Activated T-cell treated with anti-CD3 and anti-CD28 coated beads, Interleukin-2, amount 50 U/mL, for 72 hours (primary cell): Measurements from ENCODE around the gene MARF1. TPM values are rescaled to one million over a fixed set of nuclear protein-coding genes. Genes with fewer than 3 reads are reported as not detected.
"Not testable (repeated sequence)": the region's sequence is repeated elsewhere in the genome, so short reads cannot be mapped to it uniquely, and the experiment has no call there.

Experiments
- ATAC-seq, 2 donors: fragments of 150-1000 bp; cut with Tn5 transposase; replicated peaks in 1 of 2; 2 replicates each; pipeline ENCODE4 v1.10.0; 2021; ENCODE audit warnings: moderate library complexity in 2 of 2, mild to moderate bottlenecking in 1 of 2
- DNase-seq, 2 donors: peaks; one replicate each; pipeline ENCODE4 v3.0.0; 2021 to 2022; ENCODE audit warnings: mixed read lengths in 1 of 2
- H3K27ac Mint-ChIP-seq: one replicate; pipeline ENCODE4 v1.8.0; 2022; ENCODE audit warnings: mild to moderate bottlenecking, moderate library complexity, mixed read lengths
- H3K27me3 Mint-ChIP-seq: one replicate; pipeline ENCODE4 v1.8.0; 2022; ENCODE audit warnings: low read depth, mixed read lengths
- H3K36me3 Mint-ChIP-seq, 2 donors: one replicate each; pipeline ENCODE4 v1.8.0; 2022; ENCODE audit warnings: mixed read lengths in 2 of 2, mild to moderate bottlenecking in 1 of 2; ENCODE audit not compliant: insufficient read depth in 2 of 2
- H3K4me1 Mint-ChIP-seq: one replicate; pipeline ENCODE4 v1.8.0; 2022; ENCODE audit warnings: low read depth, mixed read lengths
- H3K4me3 Mint-ChIP-seq, 2 donors: one replicate each; pipeline ENCODE4 v1.8.0; 2022; ENCODE audit warnings: mild to moderate bottlenecking in 2 of 2, mixed read lengths in 2 of 2, moderate library complexity in 2 of 2
- H3K9me3 Mint-ChIP-seq, 2 donors: one replicate each; pipeline ENCODE4 v1.8.0; 2022; ENCODE audit warnings: mixed read lengths in 2 of 2
- total RNA-seq, 2 donors: library from RNA; stranded (reverse); gene quantifications; one replicate each; pipeline ENCODE4 v1.2.3, GENCODE V29; 2022

Gene MARF1
- total RNA-seq, 2 donors from 2014 or later: 74.3 TPM

DNA sequence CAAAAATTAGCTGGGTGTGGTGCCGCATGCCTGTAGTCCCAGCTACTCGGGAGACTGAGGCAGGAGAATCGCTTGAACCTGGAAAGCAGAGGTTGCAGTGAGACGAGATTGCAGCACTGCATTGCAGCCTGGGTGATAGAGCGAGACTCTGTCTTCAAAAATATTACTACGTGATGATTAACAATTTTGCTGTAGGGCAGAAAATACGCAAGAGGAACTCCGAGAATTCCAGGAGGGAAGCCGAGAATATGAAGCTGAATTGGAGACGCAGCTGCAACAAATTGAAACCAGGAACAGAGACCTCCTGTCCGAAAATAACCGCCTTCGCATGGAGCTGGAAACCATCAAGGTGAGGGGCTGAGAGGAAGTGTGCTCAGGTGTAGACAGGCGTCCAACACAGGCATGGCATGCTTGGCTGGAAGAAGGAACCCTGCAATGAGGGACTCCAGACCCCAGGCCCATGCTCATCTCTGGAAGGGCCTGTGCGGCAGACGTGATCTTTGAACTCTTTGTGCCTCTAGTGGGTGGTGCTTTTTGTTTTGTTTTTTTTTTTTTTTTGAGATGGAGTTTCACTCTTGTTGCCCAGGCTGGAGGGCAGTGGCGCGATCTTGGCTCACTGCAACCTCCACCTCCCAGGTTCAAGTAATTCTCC is 24.3 kb upstream of the MARF1 start:
- Mint-ChIP-seq H3K27me3 (no peaks in the 10 kb centered on the region), H3K4me3 (no peak overlapping the region), H3K27ac (no peak overlapping the region), H3K4me1 (peaks cover 17% of the 10 kb centered on the region), H3K9me3 (no peaks in the 10 kb centered on the region), H3K36me3 (peaks cover 5 to 37% of the 10 kb centered on the region in 2 donors)
- DNase-seq: no peak
- no peak for ATAC-seq

GRCh38 chr16:15665107-15665506 is 22.2 kb upstream of the MARF1 start:
- Mint-ChIP-seq H3K36me3 (peaks cover 8 to 41% of the 10 kb centered on the region in 2 donors), H3K27ac (no peak overlapping the region), H3K9me3 (no peaks in the 10 kb centered on the region), H3K4me1 (peaks cover 27% of the 10 kb centered on the region), H3K27me3 (no peaks in the 10 kb centered on the region), H3K4me3 (no peak overlapping the region)
- ATAC-seq (no peak), DNase-seq (no peak)

DNA sequence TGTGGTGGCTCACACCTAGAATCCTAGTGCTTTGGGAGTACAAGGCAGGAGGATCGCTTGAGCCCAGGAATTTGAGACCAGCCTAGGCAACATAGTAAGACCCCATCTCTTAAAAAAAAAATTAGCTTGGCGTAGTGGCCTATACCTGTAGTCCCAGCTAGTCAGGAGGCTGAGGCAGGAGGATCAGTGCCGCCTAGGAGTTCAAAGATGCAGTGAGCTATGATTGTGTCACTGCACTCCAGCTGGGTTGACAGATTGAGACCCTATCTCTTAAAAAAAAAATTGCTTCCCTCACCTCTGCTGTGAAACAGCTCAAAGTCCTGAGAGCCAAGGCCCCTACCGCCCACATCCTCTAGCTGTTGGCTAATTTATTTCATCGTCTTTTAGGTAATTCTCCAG is 17.2 kb upstream of the MARF1 start:
- H3K36me3 Mint-ChIP-seq: peaks cover 9 to 28% of the 10 kb centered on the region in 2 donors
- no peak overlapping the region for H3K4me3 Mint-ChIP-seq

DNA sequence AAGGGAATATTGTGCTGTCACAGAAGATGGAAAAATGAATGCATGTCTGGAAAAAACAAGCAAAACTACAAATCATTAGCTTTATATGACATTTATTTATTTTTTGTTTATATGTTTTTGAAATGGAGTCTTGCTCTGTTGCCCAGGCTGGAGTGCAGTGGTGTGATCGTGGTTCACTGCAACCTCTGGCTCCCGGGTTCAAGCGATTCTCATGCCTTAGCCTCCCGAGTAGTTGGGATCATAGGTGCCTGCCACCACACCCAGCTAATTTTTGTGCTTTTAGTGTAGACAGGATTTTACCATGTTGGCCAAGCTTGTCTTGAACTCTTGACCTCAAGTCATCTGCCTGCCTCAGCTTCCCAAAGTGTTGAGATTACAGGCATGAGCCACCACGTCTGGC is 15.6 kb upstream of the MARF1 start:
- Mint-ChIP-seq H3K27me3 (no peaks in the 10 kb centered on the region), H3K4me1 (peaks cover 65% of the 10 kb centered on the region), H3K9me3 (no peaks in the 10 kb centered on the region), H3K36me3 (peaks cover 10 to 25% of the 10 kb centered on the region in 2 donors), H3K4me3 (peak overlapping the region; percentile 0 to 31), H3K27ac (peak overlapping the region; percentile 71)
- ATAC-seq (no peak), DNase-seq (no peak)

More for the DNA sequence above, 17.2 kb upstream of the MARF1 start:
- H3K27me3 Mint-ChIP-seq: no peaks in the 10 kb centered on the region
- H3K27ac Mint-ChIP-seq: peak overlapping the region; percentile 13
- DNase-seq (no peak), ATAC-seq (no peak)
- H3K4me1 Mint-ChIP-seq: peaks cover 65% of the 10 kb centered on the region
- no peaks in the 10 kb centered on the region for H3K9me3 Mint-ChIP-seq

GRCh38 chr16:15658149-15658548 is 15.2 kb upstream of the MARF1 start:
- ATAC-seq: peak in 1 of 2 donors; percentile 39
- peaks cover 13 to 22% of the 10 kb centered on the region in 2 donors for H3K36me3 Mint-ChIP-seq
- no peaks in the 10 kb centered on the region for H3K9me3 Mint-ChIP-seq
- H3K4me3 Mint-ChIP-seq: no peak overlapping the region
- H3K27me3 Mint-ChIP-seq: no peaks in the 10 kb centered on the region
- DNase-seq: no peak
- peaks cover 66% of the 10 kb centered on the region for H3K4me1 Mint-ChIP-seq
- H3K27ac Mint-ChIP-seq: peak overlapping the region; percentile 65

- DNase-seq, ATAC-seq, H3K27me3 Mint-ChIP-seq, H3K9me3 Mint-ChIP-seq, H3K27ac Mint-ChIP-seq, H3K4me3 Mint-ChIP-seq: not testable (repeated sequence)
- Mint-ChIP-seq H3K36me3 (peaks cover 10 to 17% of the 10 kb centered on the region in 2 donors), H3K4me1 (peaks cover 68% of the 10 kb centered on the region)
Measured at GRCh38 chr16:15655561-15655960, 12.6 kb upstream of the MARF1 start.

DNA sequence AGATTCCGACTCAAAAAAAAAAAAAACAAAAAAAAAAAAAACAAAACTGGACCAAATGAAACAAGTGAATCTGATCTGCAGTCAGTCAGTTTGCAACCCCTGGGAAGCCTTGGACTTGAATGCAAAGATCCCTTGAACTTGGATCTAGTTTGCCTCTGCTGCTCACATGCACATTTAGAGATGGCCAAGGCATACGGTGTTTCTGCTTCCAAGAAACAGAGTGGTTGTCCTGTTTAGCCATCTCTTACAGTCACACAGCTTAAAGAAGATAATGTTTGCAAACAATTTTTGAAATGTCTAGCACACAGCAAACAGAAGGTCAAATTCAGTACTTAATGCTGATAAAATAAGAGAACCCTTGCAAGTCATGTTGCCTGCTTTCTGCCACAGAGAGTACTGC is 11.6 kb upstream of the MARF1 start:
- H3K4me3 Mint-ChIP-seq: no peak overlapping the region
- H3K36me3 Mint-ChIP-seq: peaks cover 13 to 14% of the 10 kb centered on the region in 2 donors
- H3K9me3 Mint-ChIP-seq: no peaks in the 10 kb centered on the region
- no peaks in the 10 kb centered on the region for H3K27me3 Mint-ChIP-seq
- H3K27ac Mint-ChIP-seq: no peak overlapping the region
- peaks cover 60% of the 10 kb centered on the region for H3K4me1 Mint-ChIP-seq
- ATAC-seq (no peak), DNase-seq (no peak)

DNA sequence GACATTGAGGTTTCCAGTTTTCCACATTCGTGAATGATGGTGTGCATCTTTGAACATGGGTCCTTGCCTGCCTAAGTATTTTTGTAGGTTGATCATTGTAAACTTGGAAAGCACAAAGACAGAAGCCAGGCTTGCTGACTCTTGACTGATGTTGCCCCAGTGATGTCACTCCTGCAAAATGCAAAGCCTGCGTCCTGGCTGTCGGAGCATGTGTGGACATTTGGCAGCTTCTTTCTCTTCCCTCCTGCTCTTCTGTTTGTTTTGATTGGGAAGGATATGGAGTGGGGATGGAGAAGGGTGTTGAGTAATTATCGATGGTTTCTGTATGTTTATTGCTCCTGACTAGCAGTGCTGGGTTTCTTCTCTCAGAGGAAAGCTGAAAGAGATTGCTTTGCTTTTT is 10.3 kb upstream of the MARF1 start:
- Mint-ChIP-seq H3K4me1 (peaks cover 53% of the 10 kb centered on the region), H3K36me3 (peaks cover 13 to 14% of the 10 kb centered on the region in 2 donors), H3K27ac (peak overlapping the region; percentile 65), H3K4me3 (peak overlapping the region; percentile 94 to 95), H3K27me3 (no peaks in the 10 kb centered on the region), H3K9me3 (no peaks in the 10 kb centered on the region)
- no peak for ATAC-seq
- no peak for DNase-seq

DNA sequence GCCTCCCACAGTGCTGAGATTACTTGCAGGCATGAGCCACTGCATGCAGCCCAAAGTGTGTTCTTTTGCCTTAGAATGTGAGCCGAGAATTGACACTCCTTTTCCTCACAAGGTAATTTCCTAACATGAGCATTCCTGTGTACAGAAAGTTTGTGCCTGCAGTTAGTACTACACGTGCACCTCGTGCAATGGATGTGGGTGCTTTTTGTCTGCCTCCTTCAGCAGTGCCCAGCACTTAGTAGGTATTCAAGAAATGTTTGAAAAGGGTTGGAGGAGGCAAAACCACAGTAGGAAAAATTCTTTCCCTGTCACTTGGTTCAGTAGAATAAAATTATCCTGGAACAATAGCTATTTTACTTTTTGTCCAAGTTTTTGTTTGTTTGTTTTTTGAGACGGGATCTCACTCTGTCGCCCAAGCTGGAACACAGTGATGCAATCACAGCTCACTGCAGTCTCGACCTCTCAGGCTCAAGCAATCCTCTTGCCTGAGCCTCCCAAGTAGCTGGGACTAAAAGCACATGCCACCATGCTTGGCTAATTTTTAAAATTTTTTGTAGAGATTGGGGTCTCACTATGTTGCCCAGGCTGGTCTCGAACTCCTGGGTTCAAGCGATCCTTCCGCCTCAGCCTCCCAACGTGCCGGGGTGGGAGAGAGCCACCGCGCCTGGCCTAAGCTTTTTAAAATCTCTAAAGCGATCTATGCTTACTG is 9.5 kb upstream of the MARF1 start:
- DNase-seq (no peak), ATAC-seq (no peak)
- Mint-ChIP-seq H3K4me3 (peak overlapping the region; percentile 94 to 95), H3K4me1 (peaks cover 47% of the 10 kb centered on the region), H3K27me3 (no peaks in the 10 kb centered on the region), H3K9me3 (no peaks in the 10 kb centered on the region), H3K27ac (peak overlapping the region; percentile 65), H3K36me3 (peaks cover 12 to 13% of the 10 kb centered on the region in 2 donors)

GRCh38 chr16:15650698-15651171 is 7.8 kb upstream of the MARF1 start:
- Mint-ChIP-seq H3K36me3 (peaks cover 8 to 11% of the 10 kb centered on the region in 2 donors), H3K27me3 (no peaks in the 10 kb centered on the region), H3K4me3 (peak overlapping the region; percentile 94 to 95), H3K9me3 (no peaks in the 10 kb centered on the region), H3K4me1 (peaks cover 42% of the 10 kb centered on the region), H3K27ac (peak overlapping the region; percentile 96)
- peak; percentile 42 to 54 for ATAC-seq
- peak; percentile 57 to 59 for DNase-seq

- Mint-ChIP-seq H3K9me3 (no peaks in the 10 kb centered on the region), H3K36me3 (peaks cover 8 to 11% of the 10 kb centered on the region in 2 donors), H3K27me3 (no peaks in the 10 kb centered on the region), H3K4me1 (peaks cover 43% of the 10 kb centered on the region), H3K27ac (peak within 1 kb of the TSS; percentile 96), H3K4me3 (peak within 1 kb of the TSS; percentile 94 to 96)
- ATAC-seq (peak; percentile 97 to 98), DNase-seq (peak; percentile 90)
Measured at GRCh38 chr16:15650019-15650697, 7.2 kb upstream of the MARF1 start, which contains the start of gene NDE1. Gene NDE1, plus strand, starts transcription at chr16:15650245. Its CDS starts 14,534 bp downstream, at chr16:15664779.

GRCh38 chr16:15649727-15650018 is 6.7 kb upstream of the MARF1 start:
- Mint-ChIP-seq H3K4me3 (peak overlapping the region; percentile 83 to 96), H3K9me3 (no peaks in the 10 kb centered on the region), H3K4me1 (peaks cover 48% of the 10 kb centered on the region), H3K27ac (peak overlapping the region; percentile 96), H3K27me3 (no peaks in the 10 kb centered on the region), H3K36me3 (peaks cover 8 to 11% of the 10 kb centered on the region in 2 donors)
- ATAC-seq (no peak), DNase-seq (no peak)

DNA sequence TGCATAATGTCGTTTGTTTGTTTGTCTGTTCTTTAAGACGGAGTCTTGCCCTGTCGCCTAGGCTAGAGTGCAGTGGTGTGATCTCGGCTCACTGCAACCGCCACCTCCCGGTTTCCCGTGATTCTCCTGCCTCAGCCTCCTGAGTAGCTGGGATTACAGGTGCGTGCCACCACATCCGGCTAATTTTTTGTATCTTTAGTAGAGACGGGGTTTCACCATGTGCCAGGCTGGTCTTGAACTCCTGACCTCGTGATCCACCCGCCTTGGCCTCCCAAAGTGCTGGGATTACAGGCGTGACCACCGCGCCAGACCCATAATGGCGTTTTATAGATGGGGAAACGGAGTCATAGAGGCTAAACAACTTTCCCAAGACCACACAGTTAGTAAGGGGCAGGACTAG is 6.4 kb upstream of the MARF1 start:
- DNase-seq, H3K9me3 Mint-ChIP-seq, ATAC-seq, H3K27me3 Mint-ChIP-seq, H3K36me3 Mint-ChIP-seq: not testable (repeated sequence)
- H3K4me3 Mint-ChIP-seq: peak overlapping the region; percentile 83 to 96
- H3K4me1 Mint-ChIP-seq: peaks cover 52% of the 10 kb centered on the region
- H3K27ac Mint-ChIP-seq: peak overlapping the region; percentile 96
